ENCODE results near the gene MED1. TPM values are rescaled to one million over a fixed set of nuclear protein-coding genes. Genes with fewer than 3 reads are reported as not detected.

Gene MED1
- total and polyA plus RNA-seq, 2 donors (not counting 1 experiment from before 2014, with no cell fraction given), result 13.1 to 59.1 TPM

- H3K4me2 ChIP-seq (replicated peaks; ENCODE audit: low read depth, low read length, poor library complexity, severe bottlenecking), result no peak overlapping the region
- H3K9me3 ChIP-seq (ENCODE audit: control extremely low read depth in 1 of 3, control insufficient read depth in 2 of 3, insufficient read depth in 1 of 3, low read length in 2 of 3), result no peaks in the 10 kb centered on the region
- H3K4me3 ChIP-seq (ENCODE audit: control extremely low read depth in 1 of 5, extremely low read depth in 1 of 5, insufficient read depth in 1 of 5, low read depth in 2 of 5, low read length in 4 of 5), result no peak overlapping the region
- H2AFZ ChIP-seq (ENCODE audit: insufficient read depth, low read depth, low read length, poor library complexity, severe bottlenecking), result no peak overlapping the region
- Mint-ChIP-seq H3K27me3 (no peaks in the 10 kb centered on the region), H3K9me3 (ENCODE audit: insufficient read depth) (no peaks in the 10 kb centered on the region), H3K4me1 (peaks cover 13% of the 10 kb centered on the region), H3K27ac (no peak overlapping the region), H3K4me3 (no peak overlapping the region)
- H3K4me1 ChIP-seq (ENCODE audit: control insufficient read depth in 2 of 2, insufficient read depth in 2 of 2, low read length in 2 of 2), result no peaks in the 10 kb centered on the region
- ATAC-seq (ENCODE audit: low read depth) (no peak), DNase-seq (no peak)
- no peaks in the 10 kb centered on the region for H3K27me3 ChIP-seq (replicated peaks in 1 of 4; ENCODE audit: control extremely low read depth in 1 of 4, control insufficient read depth in 3 of 4, insufficient read depth in 4 of 4, low read length in 3 of 4)
- H3K27ac ChIP-seq (ENCODE audit: low read length in 2 of 2), result no peak overlapping the region
- 75% methylated on average over 2 of the region's 3 CpGs for WGBS (ENCODE audit: insufficient coverage)
- ChIA-PET POLR2A (interaction anchor here (0.5 kb wide), 1 partner anchor 106 kb away, joined by 3 read pairs; no protein-coding TSS in a partner anchor), CTCF (no interaction called here)
- TF ChIP-seq EZH2 (IDR thresholded peaks at IDR 0.05; ENCODE audit: borderline replicate concordance, insufficient read depth, low read depth, low read length, poor library complexity, severe bottlenecking), result no peak
- TF ChIP-seq, protein P1, sequence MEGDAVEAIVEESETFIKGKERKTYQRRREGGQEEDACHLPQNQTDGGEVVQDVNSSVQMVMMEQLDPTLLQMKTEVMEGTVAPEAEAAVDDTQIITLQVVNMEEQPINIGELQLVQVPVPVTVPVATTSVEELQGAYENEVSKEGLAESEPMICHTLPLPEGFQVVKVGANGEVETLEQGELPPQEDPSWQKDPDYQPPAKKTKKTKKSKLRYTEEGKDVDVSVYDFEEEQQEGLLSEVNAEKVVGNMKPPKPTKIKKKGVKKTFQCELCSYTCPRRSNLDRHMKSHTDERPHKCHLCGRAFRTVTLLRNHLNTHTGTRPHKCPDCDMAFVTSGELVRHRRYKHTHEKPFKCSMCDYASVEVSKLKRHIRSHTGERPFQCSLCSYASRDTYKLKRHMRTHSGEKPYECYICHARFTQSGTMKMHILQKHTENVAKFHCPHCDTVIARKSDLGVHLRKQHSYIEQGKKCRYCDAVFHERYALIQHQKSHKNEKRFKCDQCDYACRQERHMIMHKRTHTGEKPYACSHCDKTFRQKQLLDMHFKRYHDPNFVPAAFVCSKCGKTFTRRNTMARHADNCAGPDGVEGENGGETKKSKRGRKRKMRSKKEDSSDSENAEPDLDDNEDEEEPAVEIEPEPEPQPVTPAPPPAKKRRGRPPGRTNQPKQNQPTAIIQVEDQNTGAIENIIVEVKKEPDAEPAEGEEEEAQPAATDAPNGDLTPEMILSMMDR (IDR thresholded peaks at IDR 0.05), result no peak
- H3K79me2 ChIP-seq (ENCODE audit: control insufficient read depth, insufficient read depth, low read length), result peaks cover 33% of the 10 kb centered on the region
- intact Hi-C loops (cut with micrococcal nuclease), result no loop called here
- peaks cover 0 to 3% of the 10 kb centered on the region in 2 experiments for H3K36me3 ChIP-seq (replicated peaks in 1 of 2; ENCODE audit: control extremely low read depth in 1 of 2, control insufficient read depth in 1 of 2, extremely low read depth in 1 of 2, insufficient read depth in 2 of 2, low read length in 1 of 2)
- peaks cover 17% of the 10 kb centered on the region for H4K20me1 ChIP-seq (ENCODE audit: control insufficient read depth, insufficient read depth, low read length, poor library complexity, severe bottlenecking)
- H3K9ac ChIP-seq (ENCODE audit: low read length), result no peak overlapping the region
Measured at GRCh38 chr17:39357986-39358385, 93.1 kb downstream of the MED1 start.

GRCh38 chr17:39357488-39357887 is 93.6 kb downstream of the MED1 start:
- TF ChIP-seq, protein P1 (IDR thresholded peaks at IDR 0.05), result no peak
- no peak for TF ChIP-seq EZH2 (IDR thresholded peaks at IDR 0.05; ENCODE audit: borderline replicate concordance, insufficient read depth, low read depth, low read length, poor library complexity, severe bottlenecking)
- no peak overlapping the region for H3K4me2 ChIP-seq (replicated peaks; ENCODE audit: low read depth, low read length, poor library complexity, severe bottlenecking)
- CTCF ChIA-PET, result no interaction called here
- H3K4me1 Mint-ChIP-seq, result peaks cover 13% of the 10 kb centered on the region
- POLR2A ChIA-PET, result interaction anchor here (0.5 kb wide), 1 partner anchor 105 kb away, joined by 3 read pairs; no protein-coding TSS in a partner anchor
- DNase-seq, result no peak
- H4K20me1 ChIP-seq (ENCODE audit: control insufficient read depth, insufficient read depth, low read length, poor library complexity, severe bottlenecking), result peaks cover 17% of the 10 kb centered on the region
- no peak overlapping the region for H3K4me3 ChIP-seq (ENCODE audit: control extremely low read depth in 1 of 5, extremely low read depth in 1 of 5, insufficient read depth in 1 of 5, low read depth in 2 of 5, low read length in 4 of 5)
- H3K36me3 ChIP-seq (replicated peaks in 1 of 2; ENCODE audit: control extremely low read depth in 1 of 2, control insufficient read depth in 1 of 2, extremely low read depth in 1 of 2, insufficient read depth in 2 of 2, low read length in 1 of 2), result peaks cover 0 to 3% of the 10 kb centered on the region in 2 experiments
- peaks cover 33% of the 10 kb centered on the region for H3K79me2 ChIP-seq (ENCODE audit: control insufficient read depth, insufficient read depth, low read length)
- no peaks in the 10 kb centered on the region for H3K27me3 ChIP-seq (replicated peaks in 1 of 4; ENCODE audit: control extremely low read depth in 1 of 4, control insufficient read depth in 3 of 4, insufficient read depth in 4 of 4, low read length in 3 of 4)
- 88% methylated on average over 8 of the region's 8 CpGs for WGBS (ENCODE audit: insufficient coverage)
- no peaks in the 10 kb centered on the region for H3K4me1 ChIP-seq (ENCODE audit: control insufficient read depth in 2 of 2, insufficient read depth in 2 of 2, low read length in 2 of 2)
- H3K9ac ChIP-seq (ENCODE audit: low read length), result no peak overlapping the region
- no peak overlapping the region for H3K27ac Mint-ChIP-seq
- H3K27me3 Mint-ChIP-seq, result no peaks in the 10 kb centered on the region
- no peaks in the 10 kb centered on the region for H3K9me3 Mint-ChIP-seq (ENCODE audit: insufficient read depth)
- no peak overlapping the region for H2AFZ ChIP-seq (ENCODE audit: insufficient read depth, low read depth, low read length, poor library complexity, severe bottlenecking)
- H3K9me3 ChIP-seq (ENCODE audit: control extremely low read depth in 1 of 3, control insufficient read depth in 2 of 3, insufficient read depth in 1 of 3, low read length in 2 of 3), result no peaks in the 10 kb centered on the region
- ATAC-seq (ENCODE audit: low read depth), result no peak
- H3K27ac ChIP-seq (ENCODE audit: low read length in 2 of 2), result no peak overlapping the region
- H3K4me3 Mint-ChIP-seq, result no peak overlapping the region
- intact Hi-C loops (cut with micrococcal nuclease), result no loop called here

Other genes with a start within 250 kb of the MED1 start
- 0.10 TPM in 1 of 2 replicates, not detected in the other for gene STAC2, start 225.3 kb downstream of the MED1 start, total RNA-seq
- gene STAC2, start 225.3 kb downstream of the MED1 start, polyA plus RNA-seq, result 0.04 TPM in 1 of 2 replicates, not detected in the other
- 36.2 and 38.1 TPM in 2 replicates for gene FBXL20, start 49.6 kb downstream of the MED1 start, total RNA-seq
- 6.1 and 7.6 TPM in 2 replicates for gene FBXL20, start 49.6 kb downstream of the MED1 start, polyA plus RNA-seq
- 117 and 134 TPM in 2 replicates for gene CDK12, start 10.2 kb upstream of the MED1 start, total RNA-seq
- gene CDK12, start 10.2 kb upstream of the MED1 start, polyA plus RNA-seq, result 25.6 and 29.8 TPM in 2 replicates
- not detected in 2 replicates for gene NEUROD2, start 156.7 kb upstream of the MED1 start, total RNA-seq
- gene NEUROD2, start 156.7 kb upstream of the MED1 start, polyA plus RNA-seq, result 0.04 and 0.06 TPM in 2 replicates
- not detected in 2 replicates for gene PPP1R1B, start 175.7 kb upstream of the MED1 start, total RNA-seq
- gene PPP1R1B, start 175.7 kb upstream of the MED1 start, polyA plus RNA-seq, result not detected in 2 replicates
- gene STARD3, start 185.9 kb upstream of the MED1 start, total RNA-seq, result 93.1 and 101 TPM in 2 replicates
- 209 and 231 TPM in 2 replicates for gene STARD3, start 185.9 kb upstream of the MED1 start, polyA plus RNA-seq
- 4.2 and 5.1 TPM in 2 replicates for gene TCAP, start 214.1 kb upstream of the MED1 start, total RNA-seq
- 3.8 and 5.2 TPM in 2 replicates for gene TCAP, start 214.1 kb upstream of the MED1 start, polyA plus RNA-seq
- gene PNMT, start 217.2 kb upstream of the MED1 start, total RNA-seq, result 0.39 and 0.76 TPM in 2 replicates
- gene PNMT, start 217.2 kb upstream of the MED1 start, polyA plus RNA-seq, result 0.13 and 0.87 TPM in 2 replicates
- gene PGAP3, start 236.8 kb upstream of the MED1 start, total RNA-seq, result 34.3 and 36.9 TPM in 2 replicates
- gene PGAP3, start 236.8 kb upstream of the MED1 start, polyA plus RNA-seq, result 27.4 and 38.1 TPM in 2 replicates
- 8.4 TPM in 2 replicates for gene ERBB2, start 248.8 kb upstream of the MED1 start, total RNA-seq
- gene ERBB2, start 248.8 kb upstream of the MED1 start, polyA plus RNA-seq, result 3.2 and 4.6 TPM in 2 replicates